PC-3 (cell line): ENCODE data around the gene AFAP1L2. TPM values are rescaled to one million over a fixed set of nuclear protein-coding genes. Genes with fewer than 3 reads are reported as not detected.

ENCODE experiments used
- ATAC-seq: fragments of 200-7000 bp; cut with Tn5 transposase; 2 replicates; pipeline ENCODE4 v1.9.1; 2020; ENCODE audit warnings: mild to moderate bottlenecking, moderate library complexity
- BruUV-seq: library from RNA; stranded (reverse); fragments of 400-500 nt; replicated peaks from 2 replicates; lab custom pipeline; 2021; lab: Mats Ljungman, UMichigan
- CTCF ChIA-PET: fragments of 300-600 bp; sonication (Branson Sonifier 250); formaldehyde crosslinking; loops from one replicate; lab custom pipeline; 2022; ENCODE audit warnings: antibody characterized with exemption; lab: Charles Lee
- POLR2A ChIA-PET: fragments of 300-600 bp; sonication (Branson Sonifier 250); formaldehyde crosslinking; loops from one replicate; lab custom pipeline; 2022; ENCODE audit warnings: antibody characterized with exemption; ENCODE audit not compliant: unreplicated experiment; lab: Charles Lee
- DNase-seq: peaks from one replicate; pipeline ENCODE4 v3.0.0-alpha.2; 2015
- H2AFZ ChIP-seq: fragments of 300-600 bp; sonication (generic); 2 replicates; pipeline ENCODE4 v1.6.0; 2016; ENCODE audit warnings: antibody characterized with exemption, low read length
- H3F3A ChIP-seq: fragments of 300-600 bp; sonication (generic); one replicate; pipeline ENCODE4 v1.6.0; 2017; ENCODE audit warnings: antibody characterized with exemption, low read length, control low read depth, mild to moderate bottlenecking; ENCODE audit not compliant: unreplicated experiment
- H3K27ac ChIP-seq: fragments of 300-600 bp; sonication (generic); 2 replicates; pipeline ENCODE4 v1.5.1; 2016; ENCODE audit warnings: mild to moderate bottlenecking, low read length
- H3K27me3 ChIP-seq: fragments of 300-600 bp; sonication (generic); 2 replicates; pipeline ENCODE4 v1.6.1; 2016; ENCODE audit warnings: low read length, mixed read lengths
- H3K36me3 ChIP-seq: fragments of 300-600 bp; sonication (generic); 2 replicates; pipeline ENCODE4 v1.6.1; 2016; ENCODE audit warnings: low read depth, mixed run types, low read length, mixed read lengths
- H3K4me1 ChIP-seq: fragments of 300-600 bp; sonication (generic); 2 replicates; pipeline ENCODE4 v1.5.1; 2016; ENCODE audit warnings: low read length; ENCODE audit not compliant: insufficient read depth
- H3K4me2 ChIP-seq: fragments of 300-600 bp; sonication (generic); 2 replicates; pipeline ENCODE4 v1.6.0; 2016; ENCODE audit warnings: low read length
- H3K4me3 ChIP-seq: fragments of 300-600 bp; sonication (generic); 2 replicates; pipeline ENCODE4 v1.5.1; 2016; ENCODE audit warnings: mild to moderate bottlenecking, low read length, mixed read lengths
- H3K79me2 ChIP-seq: fragments of 300-600 bp; sonication (generic); 2 replicates; pipeline ENCODE4 v1.6.1; 2017; ENCODE audit warnings: low read length, mixed read lengths
- H3K9ac ChIP-seq: fragments of 300-600 bp; sonication (generic); 2 replicates; pipeline ENCODE4 v1.6.0; 2016; ENCODE audit warnings: mild to moderate bottlenecking, low read length
- H3K9me2 ChIP-seq: fragments of 300-600 bp; sonication (generic); replicated peaks from 2 replicates; pipeline ENCODE4 v1.6.1; 2016; ENCODE audit warnings: mixed run types, low read length, mixed read lengths
- H3K9me3 ChIP-seq: fragments of 300-600 bp; sonication (generic); 2 replicates; pipeline ENCODE4 v1.6.1; 2016; ENCODE audit warnings: low read length, mixed read lengths
- H4K20me1 ChIP-seq: fragments of 300-600 bp; sonication (generic); 2 replicates; pipeline ENCODE4 v1.6.1; 2016; ENCODE audit warnings: low read length, mixed read lengths
- CTCF ChIP-seq: fragments of 300-600 bp; sonication (generic); conservative IDR thresholded peaks from 2 replicates; pipeline ENCODE4 v1.5.1; 2017; ENCODE audit warnings: antibody characterized with exemption, low read depth, mild to moderate bottlenecking, low read length
- EZH2 ChIP-seq: fragments of 300-600 bp; sonication (generic); IDR thresholded peaks from one replicate; pipeline ENCODE4 v1.6.1; 2017; ENCODE audit warnings: antibody characterized with exemption, mild to moderate bottlenecking, low read length; ENCODE audit not compliant: unreplicated experiment
- EZH2phosphoT487 ChIP-seq: fragments of 300-600 bp; sonication (generic); IDR thresholded peaks from 2 replicates; pipeline ENCODE4 v1.6.1; 2018; ENCODE audit warnings: mild to moderate bottlenecking, antibody characterized with exemption, low read length, borderline replicate concordance
- intact Hi-C: fragments of 100-400 bp; cut with micrococcal nuclease; formaldehyde crosslinking; loops from 2 replicates; pipeline ENCODE4 v1.9.0; 2023
- total RNA-seq: library from RNA; depleted of rRNA; stranded (reverse); fragments of >200 nt; gene quantifications from 2 replicates; pipeline ENCODE4 v1.2.3, GENCODE V29; 2014

The AFAP1L2 gene
- total RNA-seq, 1 experiment from 2014 or later = 0.77 TPM

- Histone ChIP-seq H2AFZ (no peak overlapping the region), H3K36me3 (no peaks in the 10 kb centered on the region), H4K20me1 (no peaks in the 10 kb centered on the region), H3K4me3 (no peak overlapping the region), H3K27ac (no peak overlapping the region), H3K79me2 (no peaks in the 10 kb centered on the region), H3K9me2 (no peaks in the 10 kb centered on the region), H3K9me3 (no peaks in the 10 kb centered on the region), H3F3A (no peaks in the 10 kb centered on the region), H3K27me3 (no peaks in the 10 kb centered on the region), H3K9ac (no peak overlapping the region), H3K4me1 (peaks cover 18% of the 10 kb centered on the region), H3K4me2 (no peak overlapping the region)
- no TSS peak for BruUV-seq
- DNase-seq (no peak), ATAC-seq (no peak)
- intact Hi-C loops = no loop called here
- POLR2A ChIA-PET = no interaction called here
- CTCF ChIA-PET = no interaction called here
- TF ChIP-seq CTCF (no peak), EZH2phosphoT487 (no peak), EZH2 (no peak)
Measured at GRCh38 chr10:114372995-114373394, 31.3 kb downstream of the AFAP1L2 start.

- POLR2A ChIA-PET = no interaction called here
- no peak for TF ChIP-seq CTCF
- TF ChIP-seq EZH2phosphoT487 = no peak
- ATAC-seq = no peak
Measured at GRCh38 chr10:114372179-114372578, 32.1 kb downstream of the AFAP1L2 start.

GRCh38 chr10:114370966-114371365 lies 33.3 kb downstream of the AFAP1L2 start:
- Histone ChIP-seq H3K36me3 (no peaks in the 10 kb centered on the region), H2AFZ (no peak overlapping the region), H3K9ac (no peak overlapping the region), H3K4me3 (no peak overlapping the region), H3K9me2 (no peaks in the 10 kb centered on the region), H3K27me3 (no peaks in the 10 kb centered on the region), H3F3A (no peaks in the 10 kb centered on the region), H3K4me1 (peaks cover 26% of the 10 kb centered on the region), H3K4me2 (no peak overlapping the region), H3K9me3 (no peaks in the 10 kb centered on the region), H3K27ac (no peak overlapping the region), H4K20me1 (no peaks in the 10 kb centered on the region), H3K79me2 (no peaks in the 10 kb centered on the region)
- intact Hi-C loops = no loop called here
- no TSS peak for BruUV-seq
- DNase-seq (no peak), ATAC-seq (no peak)
- TF ChIP-seq EZH2phosphoT487 = no peak
- no peak for TF ChIP-seq EZH2
- TF ChIP-seq CTCF = no peak
- ChIA-PET POLR2A (no interaction called here), CTCF (no interaction called here)

More at GRCh38 chr10:114372179-114372578, 32.1 kb downstream of the AFAP1L2 start:
- DNase-seq = no peak
- Histone ChIP-seq H3F3A (no peaks in the 10 kb centered on the region), H3K4me3 (no peak overlapping the region), H3K79me2 (no peaks in the 10 kb centered on the region), H3K9me2 (no peaks in the 10 kb centered on the region), H3K9me3 (no peaks in the 10 kb centered on the region), H3K27me3 (no peaks in the 10 kb centered on the region), H2AFZ (no peak overlapping the region), H3K4me1 (peaks cover 25% of the 10 kb centered on the region), H3K36me3 (no peaks in the 10 kb centered on the region), H4K20me1 (no peaks in the 10 kb centered on the region), H3K4me2 (no peak overlapping the region), H3K27ac (no peak overlapping the region), H3K9ac (no peak overlapping the region)
- BruUV-seq = no TSS peak
- CTCF ChIA-PET = no interaction called here
- intact Hi-C loops = no loop called here
